Measurements from ENCODE around the gene ATP1B3.

GRCh38 chr3:141972399-141972798 lies 96.0 kb downstream of the ATP1B3 start:
- TF ChIP-seq CTCF (IDR thresholded peaks at IDR 0.05; ENCODE audit: low read length): no peak
- TF ChIP-seq EZH2 (optimal IDR thresholded peaks at IDR 0.05; ENCODE audit: low read depth, low read length): no peak
- TF ChIP-seq EZH2phosphoT487 (IDR thresholded peaks at IDR 0.05; ENCODE audit: low read length): no peak
